Measurements from ENCODE around the gene ZNF672. TPM values are rescaled to one million over a fixed set of nuclear protein-coding genes. Genes with fewer than 3 reads are reported as not detected.
"Not testable (repeated sequence)": the region's sequence is repeated elsewhere in the genome, so short reads cannot be mapped to it uniquely, and the experiment has no call there.

The ZNF672 gene
- total RNA-seq, 1 donor from 2014 or later, result 29.8 TPM

DNA sequence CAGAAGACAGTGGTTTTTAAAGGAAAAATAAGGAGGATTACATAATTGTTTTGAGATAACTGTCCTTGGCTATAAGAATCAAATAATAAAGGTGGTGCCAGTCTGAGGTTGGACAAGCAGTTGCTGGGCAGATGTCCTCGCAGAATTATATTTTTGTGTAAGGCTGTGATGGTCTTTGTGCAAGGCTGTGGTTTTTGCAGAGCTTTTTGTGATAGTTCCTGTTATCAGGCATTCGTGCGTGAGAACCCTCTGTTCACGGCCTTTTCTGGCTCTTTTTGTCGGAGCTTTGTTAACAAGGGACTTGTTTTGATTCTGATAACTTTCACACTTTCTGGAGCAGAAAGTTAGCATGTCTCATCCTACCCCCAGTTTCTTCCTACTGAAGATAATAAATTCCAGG, 45.7 kb upstream of the ZNF672 start:
- DNase-seq (ENCODE audit: low spot score), result no peak
- H3K27me3 Mint-ChIP-seq (ENCODE audit: unreplicated experiment), result peaks cover 4% of the 10 kb centered on the region
- H3K27ac Mint-ChIP-seq (ENCODE audit: unreplicated experiment), result no peak overlapping the region
- H3K36me3 Mint-ChIP-seq (ENCODE audit: low read depth, unreplicated experiment), result peaks cover 6% of the 10 kb centered on the region
- peaks cover 8% of the 10 kb centered on the region for H3K9me3 Mint-ChIP-seq (ENCODE audit: unreplicated experiment)
- no peaks in the 10 kb centered on the region for H3K4me1 Mint-ChIP-seq (ENCODE audit: unreplicated experiment)
- TF ChIP-seq, protein P1, sequence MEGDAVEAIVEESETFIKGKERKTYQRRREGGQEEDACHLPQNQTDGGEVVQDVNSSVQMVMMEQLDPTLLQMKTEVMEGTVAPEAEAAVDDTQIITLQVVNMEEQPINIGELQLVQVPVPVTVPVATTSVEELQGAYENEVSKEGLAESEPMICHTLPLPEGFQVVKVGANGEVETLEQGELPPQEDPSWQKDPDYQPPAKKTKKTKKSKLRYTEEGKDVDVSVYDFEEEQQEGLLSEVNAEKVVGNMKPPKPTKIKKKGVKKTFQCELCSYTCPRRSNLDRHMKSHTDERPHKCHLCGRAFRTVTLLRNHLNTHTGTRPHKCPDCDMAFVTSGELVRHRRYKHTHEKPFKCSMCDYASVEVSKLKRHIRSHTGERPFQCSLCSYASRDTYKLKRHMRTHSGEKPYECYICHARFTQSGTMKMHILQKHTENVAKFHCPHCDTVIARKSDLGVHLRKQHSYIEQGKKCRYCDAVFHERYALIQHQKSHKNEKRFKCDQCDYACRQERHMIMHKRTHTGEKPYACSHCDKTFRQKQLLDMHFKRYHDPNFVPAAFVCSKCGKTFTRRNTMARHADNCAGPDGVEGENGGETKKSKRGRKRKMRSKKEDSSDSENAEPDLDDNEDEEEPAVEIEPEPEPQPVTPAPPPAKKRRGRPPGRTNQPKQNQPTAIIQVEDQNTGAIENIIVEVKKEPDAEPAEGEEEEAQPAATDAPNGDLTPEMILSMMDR (IDR thresholded peaks at IDR 0.05; ENCODE audit: unreplicated experiment), result no peak
- no peak overlapping the region for H3K4me3 Mint-ChIP-seq (ENCODE audit: unreplicated experiment)

DNA sequence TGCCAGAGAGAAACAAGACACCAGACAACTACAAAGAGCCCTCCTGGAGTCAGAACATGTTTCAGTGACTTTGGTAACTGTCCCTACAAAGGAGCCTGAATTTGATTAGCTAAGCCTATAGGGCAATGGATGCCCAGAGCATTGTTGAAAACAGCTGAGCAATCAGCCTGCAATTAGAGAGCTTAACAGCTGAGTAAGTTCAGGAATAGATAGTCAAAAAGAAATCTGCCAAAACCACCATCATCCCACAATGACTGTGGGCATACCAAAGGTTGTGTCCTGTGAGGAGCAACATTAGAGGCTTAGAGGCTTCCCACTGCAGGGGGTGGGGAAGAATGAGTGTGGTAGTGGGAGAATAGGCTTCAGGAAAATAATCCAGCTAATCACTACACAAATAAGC, 44.4 kb upstream of the ZNF672 start:
- Mint-ChIP-seq H3K27me3 (ENCODE audit: unreplicated experiment) (no peaks in the 10 kb centered on the region), H3K36me3 (ENCODE audit: low read depth, unreplicated experiment) (peaks cover 6% of the 10 kb centered on the region), H3K27ac (ENCODE audit: unreplicated experiment) (no peak overlapping the region), H3K4me3 (ENCODE audit: unreplicated experiment) (no peak overlapping the region), H3K4me1 (ENCODE audit: unreplicated experiment) (no peaks in the 10 kb centered on the region), H3K9me3 (ENCODE audit: unreplicated experiment) (peaks cover 8% of the 10 kb centered on the region)
- no peak for DNase-seq (ENCODE audit: low spot score)
- TF ChIP-seq, protein P1 (IDR thresholded peaks at IDR 0.05; ENCODE audit: unreplicated experiment), result no peak

DNA sequence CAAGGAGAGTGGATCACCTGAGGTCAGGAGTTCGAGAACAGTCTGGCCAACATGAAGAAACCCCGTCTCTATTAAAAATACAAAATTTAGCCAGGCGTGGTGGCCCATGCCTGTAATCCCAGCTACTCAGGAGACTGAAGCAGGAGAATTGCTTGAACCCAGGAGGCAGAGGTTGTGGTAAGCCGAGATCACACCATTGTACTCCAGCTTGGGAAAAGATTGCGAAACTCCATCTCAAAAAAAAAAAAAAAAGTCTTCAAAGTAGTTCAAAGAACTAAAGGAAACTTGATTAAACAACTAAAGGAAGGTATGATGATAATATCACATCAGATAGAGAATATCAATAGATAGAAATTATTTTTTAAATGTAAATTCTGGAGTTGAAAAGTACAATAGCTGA, 43.4 kb upstream of the ZNF672 start:
- H3K9me3 Mint-ChIP-seq (ENCODE audit: unreplicated experiment); H3K27ac Mint-ChIP-seq (ENCODE audit: unreplicated experiment); H3K4me1 Mint-ChIP-seq (ENCODE audit: unreplicated experiment); H3K27me3 Mint-ChIP-seq (ENCODE audit: unreplicated experiment); DNase-seq (ENCODE audit: low spot score); H3K36me3 Mint-ChIP-seq (ENCODE audit: low read depth, unreplicated experiment); H3K4me3 Mint-ChIP-seq (ENCODE audit: unreplicated experiment): not testable (repeated sequence)

DNA sequence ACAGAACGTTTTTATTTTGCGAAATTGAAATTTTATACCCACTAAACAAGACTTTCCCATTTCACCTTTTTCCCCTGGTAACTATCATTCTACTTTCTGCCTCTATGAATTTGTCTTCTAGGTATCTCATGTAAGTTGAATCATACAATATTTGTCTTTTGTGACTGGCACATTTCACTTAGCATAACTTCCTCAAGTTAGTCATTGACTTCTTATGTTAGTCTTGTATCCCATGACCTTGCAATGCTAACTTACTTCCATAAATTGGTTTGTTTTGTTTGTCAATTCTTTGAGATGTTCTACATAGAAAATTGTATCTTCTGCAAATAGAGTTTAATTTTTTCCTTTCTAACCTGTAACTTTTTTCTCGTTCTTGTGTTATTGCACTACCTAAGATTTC, 39.2 kb upstream of the ZNF672 start:
- Mint-ChIP-seq H3K4me3 (ENCODE audit: unreplicated experiment) (no peak overlapping the region), H3K4me1 (ENCODE audit: unreplicated experiment) (no peaks in the 10 kb centered on the region), H3K27ac (ENCODE audit: unreplicated experiment) (no peak overlapping the region), H3K36me3 (ENCODE audit: low read depth, unreplicated experiment) (peaks cover 5% of the 10 kb centered on the region), H3K9me3 (ENCODE audit: unreplicated experiment) (peaks cover 13% of the 10 kb centered on the region), H3K27me3 (ENCODE audit: unreplicated experiment) (no peaks in the 10 kb centered on the region)
- TF ChIP-seq, protein P1 (IDR thresholded peaks at IDR 0.05; ENCODE audit: unreplicated experiment), result no peak
- no peak for DNase-seq (ENCODE audit: low spot score)

DNA sequence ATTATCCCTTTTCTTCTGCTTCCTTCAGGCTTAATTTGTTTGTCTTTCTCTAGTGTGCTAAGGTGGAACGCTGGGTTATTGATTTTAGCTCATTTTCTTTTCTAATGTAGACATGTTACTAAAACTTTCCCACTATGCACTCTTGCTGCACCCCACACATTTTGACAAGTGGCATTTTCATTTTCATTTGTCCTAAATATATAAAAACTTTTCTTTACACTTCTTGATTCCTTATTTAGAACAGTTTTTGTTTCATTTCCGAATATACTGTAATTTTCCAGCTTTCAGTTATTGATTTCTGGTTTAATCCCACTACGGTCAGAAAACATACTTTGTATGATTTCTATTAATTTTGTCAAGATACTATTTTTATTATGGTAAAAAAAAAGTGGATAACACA, 37.6 kb upstream of the ZNF672 start:
- DNase-seq (ENCODE audit: low spot score), result no peak
- TF ChIP-seq, protein P1 (IDR thresholded peaks at IDR 0.05; ENCODE audit: unreplicated experiment), result no peak
- Mint-ChIP-seq H3K27ac (ENCODE audit: unreplicated experiment) (no peak overlapping the region), H3K4me3 (ENCODE audit: unreplicated experiment) (no peak overlapping the region), H3K9me3 (ENCODE audit: unreplicated experiment) (peaks cover 14% of the 10 kb centered on the region), H3K4me1 (ENCODE audit: unreplicated experiment) (no peaks in the 10 kb centered on the region), H3K27me3 (ENCODE audit: unreplicated experiment) (peaks cover 1% of the 10 kb centered on the region), H3K36me3 (ENCODE audit: low read depth, unreplicated experiment) (peaks cover 7% of the 10 kb centered on the region)

DNA sequence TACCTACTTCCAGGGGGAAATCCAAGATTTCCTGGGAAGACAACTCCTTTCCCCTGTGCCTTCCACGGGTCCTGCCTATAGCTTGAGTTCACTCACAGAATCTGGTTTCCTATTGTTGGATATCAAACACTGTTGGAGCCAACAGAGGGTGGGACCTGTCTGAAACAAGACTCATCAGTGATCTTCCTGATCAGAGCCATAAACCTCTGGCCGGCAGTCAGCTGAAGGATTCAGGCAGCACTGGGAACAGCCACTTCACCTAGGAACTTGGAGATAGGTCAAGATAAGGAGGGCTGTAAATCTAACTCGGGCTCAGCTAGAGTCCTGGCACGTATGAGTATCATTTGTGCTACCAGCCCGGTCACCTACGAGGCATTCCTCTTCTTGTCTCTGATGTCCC, 35.6 kb upstream of the ZNF672 start:
- peaks cover 3% of the 10 kb centered on the region for H3K27me3 Mint-ChIP-seq (ENCODE audit: unreplicated experiment)
- TF ChIP-seq, protein P1 (IDR thresholded peaks at IDR 0.05; ENCODE audit: unreplicated experiment), result no peak
- H3K4me3 Mint-ChIP-seq (ENCODE audit: unreplicated experiment), result no peak overlapping the region
- H3K36me3 Mint-ChIP-seq (ENCODE audit: low read depth, unreplicated experiment), result peaks cover 7% of the 10 kb centered on the region
- H3K27ac Mint-ChIP-seq (ENCODE audit: unreplicated experiment), result no peak overlapping the region
- H3K9me3 Mint-ChIP-seq (ENCODE audit: unreplicated experiment), result peaks cover 11% of the 10 kb centered on the region
- no peaks in the 10 kb centered on the region for H3K4me1 Mint-ChIP-seq (ENCODE audit: unreplicated experiment)
- no peak for DNase-seq (ENCODE audit: low spot score)

DNA sequence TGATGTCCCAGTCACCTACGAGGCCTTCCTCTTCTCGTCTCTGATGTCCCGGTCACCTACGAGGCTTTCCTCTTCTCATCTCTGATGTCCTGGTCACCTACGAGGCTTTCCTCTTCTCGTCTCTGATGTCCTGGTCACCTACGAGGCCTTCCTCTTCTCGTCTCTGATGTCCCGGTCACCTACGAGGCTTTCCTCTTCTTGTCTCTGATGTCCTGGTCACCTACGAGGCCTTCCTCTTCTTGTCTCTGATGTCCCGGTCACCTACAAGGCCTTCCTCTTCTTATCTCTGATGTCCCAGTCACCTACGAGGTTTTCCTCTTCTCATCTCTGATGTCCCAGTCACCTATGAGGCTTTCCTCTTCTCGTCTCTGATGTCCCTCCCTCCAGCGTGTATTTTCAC, 34.5 kb upstream of the ZNF672 start:
- Mint-ChIP-seq H3K4me3 (ENCODE audit: unreplicated experiment) (peak overlapping the region; percentile 2), H3K9me3 (ENCODE audit: unreplicated experiment) (peaks cover 11% of the 10 kb centered on the region)
- not testable (repeated sequence) for H3K27me3 Mint-ChIP-seq (ENCODE audit: unreplicated experiment); H3K36me3 Mint-ChIP-seq (ENCODE audit: low read depth, unreplicated experiment); H3K27ac Mint-ChIP-seq (ENCODE audit: unreplicated experiment); H3K4me1 Mint-ChIP-seq (ENCODE audit: unreplicated experiment); DNase-seq (ENCODE audit: low spot score)
